ENCODE results near the gene CDC20. TPM values are rescaled to one million over a fixed set of nuclear protein-coding genes. Genes with fewer than 3 reads are reported as not detected.

Gene CDC20
- total and polyA plus RNA-seq, 10 of the 15 experiments (the other 5 are each of a cell fraction or from before 2014, with no cell fraction given) = 36.3 to 347 (median 150) TPM

GRCh38 chr1:43381612-43382011 is 22.8 kb downstream of the CDC20 start:
- Histone ChIP-seq H3K4me1 (ENCODE audit: control insufficient read depth, insufficient read depth, low read length) (no peaks in the 10 kb centered on the region; the same call in 1 of the 2 replicates), H3K36me3 (ENCODE audit: control insufficient read depth in 2 of 2, insufficient read depth in 2 of 2, low read length in 1 of 2) (peaks cover 6 to 26% of the 10 kb centered on the region in 2 experiments), H3K79me2 (ENCODE audit: control insufficient read depth, insufficient read depth, low read length) (no peaks in the 10 kb centered on the region), H3K27me3 (replicated peaks in 1 of 2; ENCODE audit: control insufficient read depth in 2 of 2, insufficient read depth in 2 of 2, low read length in 1 of 2) (no peaks in the 10 kb centered on the region), H4K20me1 (ENCODE audit: control insufficient read depth, insufficient read depth) (no peaks in the 10 kb centered on the region), H3K9me3 (replicated peaks; ENCODE audit: control insufficient read depth, insufficient read depth, low read length) (no peaks in the 10 kb centered on the region), H3K9ac (ENCODE audit: control insufficient read depth, insufficient read depth, low read length) (no peak overlapping the region), H2AFZ (ENCODE audit: control insufficient read depth, low read depth, low read length) (no peak overlapping the region), H3K27ac (ENCODE audit: control insufficient read depth, insufficient read depth) (no peak overlapping the region), H3K4me2 (ENCODE audit: control insufficient read depth, insufficient read depth) (no peak overlapping the region), H3K4me3 (no peak overlapping the region)
- ChIA-PET POLR2A (interaction anchor here (1.5 kb wide), 1 partner anchor 12 kb away, joined by 4 read pairs; no protein-coding TSS in a partner anchor), RAD21 (ENCODE audit: unreplicated experiment) (no interaction called here), SMC1A (ENCODE audit: uncharacterized antibody, unreplicated experiment) (interaction anchor here (0.7 to 2.7 kb wide), 2 partner anchors 31 to 143 kb away, joined by 3 to 12 read pairs; no protein-coding TSS in a partner anchor), CTCF (interaction anchor here (0.6 to 1.0 kb wide), 2 partner anchors 68 to 155 kb away, joined by 3 read pairs; no protein-coding TSS in a partner anchor)
- 61% methylated on average over 3 of the region's 3 CpGs for WGBS (ENCODE audit: insufficient coverage, insufficient replicate concordance, low lambda C conversion rate, missing lambda C conversion rate)
- ATAC-seq = no peak
- intact Hi-C loops (cut with micrococcal nuclease; ENCODE audit: unreplicated experiment) = no loop called here
- no TSS peak for BruUV-seq (replicated peaks)
- no peak for FAIRE-seq
- in situ Hi-C loops (cut with MboI) = no loop called here
- TF ChIP-seq ZNF384 (IDR thresholded peaks at IDR 0.05; ENCODE audit: borderline replicate concordance, low read depth, low read length) = no peak
- TF ChIP-seq POLR2A (IDR thresholded peaks at IDR 0.05; ENCODE audit: low read depth, low read length) = no peak
- TF ChIP-seq TCF7 (IDR thresholded peaks at IDR 0.05; ENCODE audit: borderline replicate concordance) = no peak
- TF ChIP-seq, protein P1, sequence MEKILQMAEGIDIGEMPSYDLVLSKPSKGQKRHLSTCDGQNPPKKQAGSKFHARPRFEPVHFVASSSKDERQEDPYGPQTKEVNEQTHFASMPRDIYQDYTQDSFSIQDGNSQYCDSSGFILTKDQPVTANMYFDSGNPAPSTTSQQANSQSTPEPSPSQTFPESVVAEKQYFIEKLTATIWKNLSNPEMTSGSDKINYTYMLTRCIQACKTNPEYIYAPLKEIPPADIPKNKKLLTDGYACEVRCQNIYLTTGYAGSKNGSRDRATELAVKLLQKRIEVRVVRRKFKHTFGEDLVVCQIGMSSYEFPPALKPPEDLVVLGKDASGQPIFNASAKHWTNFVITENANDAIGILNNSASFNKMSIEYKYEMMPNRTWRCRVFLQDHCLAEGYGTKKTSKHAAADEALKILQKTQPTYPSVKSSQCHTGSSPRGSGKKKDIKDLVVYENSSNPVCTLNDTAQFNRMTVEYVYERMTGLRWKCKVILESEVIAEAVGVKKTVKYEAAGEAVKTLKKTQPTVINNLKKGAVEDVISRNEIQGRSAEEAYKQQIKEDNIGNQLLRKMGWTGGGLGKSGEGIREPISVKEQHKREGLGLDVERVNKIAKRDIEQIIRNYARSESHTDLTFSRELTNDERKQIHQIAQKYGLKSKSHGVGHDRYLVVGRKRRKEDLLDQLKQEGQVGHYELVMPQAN (conservative IDR thresholded peaks at IDR 0.05) = no peak
- TF ChIP-seq, protein P2, sequence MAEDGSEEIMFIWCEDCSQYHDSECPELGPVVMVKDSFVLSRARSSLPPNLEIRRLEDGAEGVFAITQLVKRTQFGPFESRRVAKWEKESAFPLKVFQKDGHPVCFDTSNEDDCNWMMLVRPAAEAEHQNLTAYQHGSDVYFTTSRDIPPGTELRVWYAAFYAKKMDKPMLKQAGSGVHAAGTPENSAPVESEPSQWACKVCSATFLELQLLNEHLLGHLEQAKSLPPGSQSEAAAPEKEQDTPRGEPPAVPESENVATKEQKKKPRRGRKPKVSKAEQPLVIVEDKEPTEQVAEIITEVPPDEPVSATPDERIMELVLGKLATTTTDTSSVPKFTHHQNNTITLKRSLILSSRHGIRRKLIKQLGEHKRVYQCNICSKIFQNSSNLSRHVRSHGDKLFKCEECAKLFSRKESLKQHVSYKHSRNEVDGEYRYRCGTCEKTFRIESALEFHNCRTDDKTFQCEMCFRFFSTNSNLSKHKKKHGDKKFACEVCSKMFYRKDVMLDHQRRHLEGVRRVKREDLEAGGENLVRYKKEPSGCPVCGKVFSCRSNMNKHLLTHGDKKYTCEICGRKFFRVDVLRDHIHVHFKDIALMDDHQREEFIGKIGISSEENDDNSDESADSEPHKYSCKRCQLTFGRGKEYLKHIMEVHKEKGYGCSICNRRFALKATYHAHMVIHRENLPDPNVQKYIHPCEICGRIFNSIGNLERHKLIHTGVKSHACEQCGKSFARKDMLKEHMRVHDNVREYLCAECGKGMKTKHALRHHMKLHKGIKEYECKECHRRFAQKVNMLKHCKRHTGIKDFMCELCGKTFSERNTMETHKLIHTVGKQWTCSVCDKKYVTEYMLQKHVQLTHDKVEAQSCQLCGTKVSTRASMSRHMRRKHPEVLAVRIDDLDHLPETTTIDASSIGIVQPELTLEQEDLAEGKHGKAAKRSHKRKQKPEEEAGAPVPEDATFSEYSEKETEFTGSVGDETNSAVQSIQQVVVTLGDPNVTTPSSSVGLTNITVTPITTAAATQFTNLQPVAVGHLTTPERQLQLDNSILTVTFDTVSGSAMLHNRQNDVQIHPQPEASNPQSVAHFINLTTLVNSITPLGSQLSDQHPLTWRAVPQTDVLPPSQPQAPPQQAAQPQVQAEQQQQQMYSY (CRISPR knock-in tag; IDR thresholded peaks at IDR 0.05) = no peak
- TF ChIP-seq CHD1 (IDR thresholded peaks at IDR 0.05; ENCODE audit: low read depth, low read length) = no peak
- no peak for TF ChIP-seq EGR1 (IDR thresholded peaks at IDR 0.05; ENCODE audit: borderline replicate concordance in 1 of 2, low read depth in 2 of 2, low read length in 2 of 2)
- TF ChIP-seq SREBF1 (IDR thresholded peaks at IDR 0.05; ENCODE audit: low read length) = no peak
- TF ChIP-seq, protein P3, sequence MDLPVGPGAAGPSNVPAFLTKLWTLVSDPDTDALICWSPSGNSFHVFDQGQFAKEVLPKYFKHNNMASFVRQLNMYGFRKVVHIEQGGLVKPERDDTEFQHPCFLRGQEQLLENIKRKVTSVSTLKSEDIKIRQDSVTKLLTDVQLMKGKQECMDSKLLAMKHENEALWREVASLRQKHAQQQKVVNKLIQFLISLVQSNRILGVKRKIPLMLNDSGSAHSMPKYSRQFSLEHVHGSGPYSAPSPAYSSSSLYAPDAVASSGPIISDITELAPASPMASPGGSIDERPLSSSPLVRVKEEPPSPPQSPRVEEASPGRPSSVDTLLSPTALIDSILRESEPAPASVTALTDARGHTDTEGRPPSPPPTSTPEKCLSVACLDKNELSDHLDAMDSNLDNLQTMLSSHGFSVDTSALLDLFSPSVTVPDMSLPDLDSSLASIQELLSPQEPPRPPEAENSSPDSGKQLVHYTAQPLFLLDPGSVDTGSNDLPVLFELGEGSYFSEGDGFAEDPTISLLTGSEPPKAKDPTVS (IDR thresholded peaks at IDR 0.05; ENCODE audit: low read depth, low read length) = no peak
- TF ChIP-seq PKNOX1 (IDR thresholded peaks at IDR 0.05) = no peak
- TF ChIP-seq SKIL (IDR thresholded peaks at IDR 0.05; ENCODE audit: low read depth, poor library complexity, severe bottlenecking) = no peak
- no peak for TF ChIP-seq CHD2 (IDR thresholded peaks at IDR 0.05; ENCODE audit: borderline replicate concordance, low read depth, low read length)
- DNase-seq (ENCODE audit: low read depth, low spot score) = no peak

All from GM12878 (cell line).